MCF 10A (cell line): ENCODE measurements around the gene PTK6. TPM values are rescaled to one million over a fixed set of nuclear protein-coding genes. Genes with fewer than 3 reads are reported as not detected.
A peak's percentile ranks its signal among the peaks of the same experiment; 100 is the strongest.

Experiments used
- BruUV-seq: library from RNA; stranded (reverse); fragments of 400-500 nt; replicated peaks from 2 replicates; lab custom pipeline; 2021; lab: Mats Ljungman, UMichigan
- CTCF ChIA-PET: fragments of 300-600 bp; sonication (Branson Sonifier 250); formaldehyde crosslinking; extraction: SDS; loops from one replicate; lab custom pipeline; 2021; ENCODE audit warnings: antibody characterized with exemption, inconsistent platforms; lab: Yijun Ruan, JAX
- POLR2A ChIA-PET: fragments of 300-600, 350-650 bp; sonication (Branson Sonifier 250); formaldehyde crosslinking; extraction: SDS; loops from one replicate; lab custom pipeline; 2020; ENCODE audit warnings: antibody characterized with exemption, inconsistent platforms; lab: Yijun Ruan, JAX
- DNase-seq: peaks from one replicate; pipeline ENCODE4 v3.0.0-alpha.2; 2018; ENCODE audit not compliant: unreplicated experiment
- H3K27ac Mint-ChIP-seq: one replicate; pipeline ENCODE4 v1.8.0; 2022; ENCODE audit warnings: mild to moderate bottlenecking, low read depth, mixed read lengths; ENCODE audit not compliant: unreplicated experiment
- H3K27me3 Mint-ChIP-seq: one replicate; pipeline ENCODE4 v1.8.0; 2022; ENCODE audit warnings: mixed read lengths; ENCODE audit not compliant: insufficient read depth, unreplicated experiment
- H3K36me3 Mint-ChIP-seq: one replicate; pipeline ENCODE4 v1.8.0; 2022; ENCODE audit warnings: mild to moderate bottlenecking, moderate library complexity, mixed read lengths; ENCODE audit not compliant: insufficient read depth, unreplicated experiment
- H3K4me1 Mint-ChIP-seq: one replicate; pipeline ENCODE4 v1.8.0; 2022; ENCODE audit warnings: mixed read lengths; ENCODE audit not compliant: insufficient read depth, unreplicated experiment
- H3K4me3 Mint-ChIP-seq: one replicate; pipeline ENCODE4 v1.8.0; 2022; ENCODE audit warnings: mild to moderate bottlenecking, moderate library complexity, mixed read lengths; ENCODE audit not compliant: unreplicated experiment
- H3K9me3 Mint-ChIP-seq: one replicate; pipeline ENCODE4 v1.8.0; 2022; ENCODE audit warnings: mixed read lengths; ENCODE audit not compliant: unreplicated experiment
- CTCF ChIP-seq: fragments of 200-600 bp; IDR thresholded peaks from one replicate; pipeline ENCODE4 v1.8.0; 2022; ENCODE audit warnings: antibody characterized with exemption, mild to moderate bottlenecking; ENCODE audit not compliant: unreplicated experiment
- intact Hi-C: fragments of 100-400 bp; cut with micrococcal nuclease; formaldehyde crosslinking; loops from 2 replicates; pipeline ENCODE4 v1.14.1; 2022
- total RNA-seq: library from RNA; stranded (reverse); gene quantifications from 2 replicates; pipeline ENCODE4 v1.2.3, GENCODE V29; 2022

PTK6 gene
- total RNA-seq, 1 experiment from 2014 or later, result 4.4 TPM

DNA sequence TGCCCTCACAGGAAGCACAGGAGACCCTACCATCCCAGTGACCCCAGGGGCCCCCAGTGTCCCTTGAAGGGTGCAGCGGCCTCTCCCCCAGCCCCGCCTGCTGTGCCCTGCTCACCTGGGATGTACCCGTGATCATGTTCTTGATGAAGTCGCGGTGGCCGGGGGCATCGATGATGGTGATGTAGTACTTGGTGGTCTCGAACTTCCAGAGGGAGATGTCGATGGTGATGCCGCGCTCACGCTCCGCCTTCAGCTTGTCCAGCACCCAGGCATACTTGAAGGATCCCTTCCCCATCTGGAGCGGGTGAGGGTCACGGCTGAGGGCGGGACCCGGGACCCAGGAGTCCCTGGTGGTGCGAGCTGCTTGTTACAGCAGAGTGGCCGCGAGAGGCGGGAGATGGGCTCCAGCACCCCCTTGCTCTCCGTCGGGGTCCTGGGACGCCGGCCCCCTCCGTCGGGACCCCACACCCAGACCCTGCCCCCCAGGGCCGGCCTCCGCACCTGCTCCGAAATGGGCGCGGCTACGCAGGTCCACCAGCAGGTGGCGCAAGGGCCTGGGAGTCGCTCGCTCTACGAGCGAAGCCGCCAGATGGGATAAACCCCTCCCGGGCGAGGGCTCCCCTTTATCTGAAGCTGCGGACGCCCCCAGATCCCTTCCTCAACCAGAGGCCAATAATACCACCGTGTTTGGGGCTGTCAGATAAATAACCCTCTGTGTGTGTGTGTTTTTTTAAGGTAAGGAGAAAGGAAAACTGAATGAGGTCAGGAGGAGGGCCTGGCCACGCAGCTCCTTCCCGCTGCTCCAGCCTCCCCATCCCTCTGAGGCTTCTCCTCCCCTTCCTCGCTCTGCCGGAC is 41.2 kb downstream of the PTK6 start:
- Mint-ChIP-seq H3K4me3 (peak overlapping the region; percentile 23), H3K27me3 (no peaks in the 10 kb centered on the region), H3K9me3 (peaks cover 18% of the 10 kb centered on the region), H3K36me3 (peaks cover 5% of the 10 kb centered on the region), H3K4me1 (no peaks in the 10 kb centered on the region), H3K27ac (no peak overlapping the region)
- CTCF ChIA-PET, result interaction anchor here (0.6 to 2.6 kb wide), 39 partner anchors 9 to 1351 kb away, joined by 3 to 16 read pairs (median 4); partner anchors contain the start of genes PPDPF and PTK6
- DNase-seq, result peak; percentile 67
- POLR2A ChIA-PET, result interaction anchor here (0.6 to 2.5 kb wide), 7 partner anchors 19 to 207 kb away, joined by 3 to 17 read pairs (median 4); partner anchors contain the start of genes PPDPF and PTK6
- no TSS peak for BruUV-seq
- intact Hi-C loops, result no loop called here
- peak; percentile 90 for TF ChIP-seq CTCF

- CTCF ChIA-PET, result interaction anchor here (0.7 to 2.6 kb wide), 15 partner anchors 8 to 480 kb away, joined by 3 to 16 read pairs (median 5); partner anchors contain the start of genes PPDPF and PTK6
Observed at GRCh38 chr20:63495167-63495720, 41.9 kb downstream of the PTK6 start.

GRCh38 chr20:63494420-63495166 is 42.6 kb downstream of the PTK6 start:
- Mint-ChIP-seq H3K27me3 (no peaks in the 10 kb centered on the region), H3K4me1 (no peaks in the 10 kb centered on the region), H3K9me3 (peaks cover 18% of the 10 kb centered on the region), H3K4me3 (no peak overlapping the region), H3K27ac (no peak overlapping the region), H3K36me3 (peaks cover 5% of the 10 kb centered on the region)
- ChIA-PET POLR2A (no interaction called here), CTCF (interaction anchor here (0.6 to 1.3 kb wide), 9 partner anchors 9 to 566 kb away, joined by 3 to 5 read pairs (median 3); no protein-coding TSS in a partner anchor)
- TF ChIP-seq CTCF, result no peak
- intact Hi-C loops, result no loop called here
- DNase-seq, result no peak
- BruUV-seq, result no TSS peak

More at GRCh38 chr20:63495167-63495720, 41.9 kb downstream of the PTK6 start:
- H3K36me3 Mint-ChIP-seq, result peaks cover 5% of the 10 kb centered on the region
- no peaks in the 10 kb centered on the region for H3K4me1 Mint-ChIP-seq
- H3K27me3 Mint-ChIP-seq, result no peaks in the 10 kb centered on the region
- no peak overlapping the region for H3K27ac Mint-ChIP-seq
- no peak for TF ChIP-seq CTCF
- peaks cover 18% of the 10 kb centered on the region for H3K9me3 Mint-ChIP-seq
- POLR2A ChIA-PET, result interaction anchor here (2.5 kb wide), 1 partner anchor 25 kb away, joined by 17 read pairs; the partner anchor contains the start of gene PPDPF
- intact Hi-C loops, result no loop called here
- no peak for DNase-seq
- H3K4me3 Mint-ChIP-seq, result no peak overlapping the region
- BruUV-seq, result no TSS peak
